Ammon's horn (tissue), 1 donor: ENCODE measurements around the gene HIBCH.
"Not testable (repeated sequence)": the region's sequence is repeated elsewhere in the genome, so short reads cannot be mapped to it uniquely, and the experiment has no call there.

ENCODE experiments used
- DNase-seq: peaks from one replicate; pipeline ENCODE4 v3.0.0-alpha.2; 2016; ENCODE audit warnings: low spot score

HIBCH gene, protein sequence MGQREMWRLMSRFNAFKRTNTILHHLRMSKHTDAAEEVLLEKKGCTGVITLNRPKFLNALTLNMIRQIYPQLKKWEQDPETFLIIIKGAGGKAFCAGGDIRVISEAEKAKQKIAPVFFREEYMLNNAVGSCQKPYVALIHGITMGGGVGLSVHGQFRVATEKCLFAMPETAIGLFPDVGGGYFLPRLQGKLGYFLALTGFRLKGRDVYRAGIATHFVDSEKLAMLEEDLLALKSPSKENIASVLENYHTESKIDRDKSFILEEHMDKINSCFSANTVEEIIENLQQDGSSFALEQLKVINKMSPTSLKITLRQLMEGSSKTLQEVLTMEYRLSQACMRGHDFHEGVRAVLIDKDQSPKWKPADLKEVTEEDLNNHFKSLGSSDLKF

GRCh38 chr2:190319555-190320498 lies at the start of gene HIBCH:
Gene HIBCH (minus strand): TSS chr2:190319826. CDS start chr2:190319750, 76 bp downstream.
- DNase-seq, result peak; percentile 99

- no peak for DNase-seq
Observed at GRCh38 chr2:190367091-190367490, 47.5 kb upstream of the HIBCH start.

GRCh38 chr2:190366248-190366753 lies 46.7 kb upstream of the HIBCH start:
- no peak for DNase-seq

GRCh38 chr2:190365499-190366204 lies 46.0 kb upstream of the HIBCH start:
- no peak for DNase-seq

DNA sequence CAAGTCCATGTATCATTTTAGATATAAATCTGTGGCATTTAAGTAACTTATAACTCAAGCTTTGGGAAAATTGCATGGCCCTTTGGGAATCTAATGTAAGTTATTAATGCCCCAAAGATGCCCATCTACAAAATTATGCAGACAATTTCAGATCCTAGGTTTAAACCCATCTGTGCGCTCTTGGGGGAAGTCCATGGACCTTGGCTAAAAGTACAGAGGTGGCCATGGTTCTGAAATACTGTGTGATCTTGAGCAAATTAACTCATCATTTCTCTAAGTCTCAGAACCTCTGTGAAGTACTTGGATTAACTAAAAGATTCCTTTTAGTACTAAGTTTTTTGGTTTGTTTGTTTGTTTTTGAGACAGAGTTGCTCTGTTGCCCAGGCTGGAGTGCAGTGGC lies 43.3 kb upstream of the HIBCH start:
- DNase-seq, result no peak

GRCh38 chr2:190361572-190361971 lies 41.9 kb upstream of the HIBCH start:
- no peak for DNase-seq

- DNase-seq, result no peak
Observed at GRCh38 chr2:190360965-190361364, 41.3 kb upstream of the HIBCH start.

DNA sequence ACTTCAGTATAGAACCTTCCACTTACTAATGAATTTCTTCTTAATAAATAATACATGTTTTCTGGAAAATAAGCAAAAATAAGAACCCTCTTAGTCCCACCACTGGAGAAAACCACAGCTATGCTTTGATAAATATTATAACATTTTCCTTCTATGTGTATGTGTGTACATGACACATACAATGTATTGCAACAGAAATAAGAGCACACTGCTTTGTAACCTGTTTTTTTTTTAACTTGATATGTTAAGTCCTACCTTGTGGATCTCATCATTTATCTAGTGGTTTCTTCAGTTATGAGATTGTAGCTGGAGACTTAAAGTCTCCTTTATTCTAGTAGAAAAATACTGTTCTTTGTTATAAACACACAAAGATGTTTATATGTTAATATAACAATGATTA lies 40.9 kb upstream of the HIBCH start:
- no peak for DNase-seq

DNA sequence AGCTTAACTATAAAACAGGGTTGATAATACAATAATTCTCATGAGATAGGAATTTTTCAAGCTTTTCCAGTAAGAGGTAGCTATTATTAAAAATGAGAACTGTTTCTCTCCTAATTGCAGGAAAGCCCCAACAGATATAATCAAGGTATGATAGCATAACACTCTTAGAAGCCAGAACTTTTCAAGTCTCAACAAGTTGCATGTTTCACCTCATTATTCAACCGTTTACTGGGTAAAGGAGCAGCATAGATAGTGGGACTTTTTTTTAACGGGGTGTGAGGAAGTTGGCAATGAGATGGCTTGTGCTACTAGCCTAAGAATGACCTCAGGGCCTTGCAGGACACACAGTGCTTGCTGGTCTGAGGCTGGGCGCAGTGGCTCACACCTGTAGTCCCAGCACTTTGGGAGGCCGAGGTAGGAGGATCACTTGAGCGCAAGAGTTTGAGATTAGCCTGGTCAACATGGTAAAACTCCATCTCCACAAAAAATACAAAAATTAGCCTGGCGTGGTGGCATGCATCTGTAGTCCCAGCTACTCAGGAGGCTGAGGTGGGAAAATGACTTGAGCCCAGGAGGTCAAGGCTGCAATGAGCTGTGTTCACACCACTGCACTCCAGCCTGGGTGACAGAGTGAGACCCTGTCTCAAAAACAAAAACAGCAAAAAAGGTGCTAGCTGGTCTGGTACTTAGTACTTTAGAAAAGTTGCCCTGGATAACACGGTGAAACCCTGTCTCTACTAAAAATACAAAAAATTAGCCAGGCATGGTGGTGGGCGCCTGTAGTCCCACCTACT lies 39.2 kb upstream of the HIBCH start:
- not testable (repeated sequence) for DNase-seq

DNA sequence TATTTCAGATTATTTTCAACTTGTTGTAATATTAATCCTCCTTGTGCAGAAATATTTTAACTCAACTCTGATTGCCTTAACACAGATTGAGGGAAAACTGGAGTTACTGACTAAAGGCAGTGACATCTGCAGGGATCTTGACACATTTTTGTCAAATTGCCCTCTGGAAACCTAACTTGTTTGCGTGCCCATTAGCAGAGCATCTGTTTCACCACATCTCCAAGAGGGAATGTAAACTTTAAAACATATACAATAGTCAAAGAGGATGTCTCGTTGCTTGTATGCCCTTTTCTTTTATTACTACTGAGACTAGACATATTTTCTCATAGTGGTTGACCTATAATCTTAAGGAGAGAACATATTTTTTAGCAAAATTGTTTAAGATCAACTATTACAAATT lies 38.0 kb upstream of the HIBCH start:
- DNase-seq, result no peak

DNA sequence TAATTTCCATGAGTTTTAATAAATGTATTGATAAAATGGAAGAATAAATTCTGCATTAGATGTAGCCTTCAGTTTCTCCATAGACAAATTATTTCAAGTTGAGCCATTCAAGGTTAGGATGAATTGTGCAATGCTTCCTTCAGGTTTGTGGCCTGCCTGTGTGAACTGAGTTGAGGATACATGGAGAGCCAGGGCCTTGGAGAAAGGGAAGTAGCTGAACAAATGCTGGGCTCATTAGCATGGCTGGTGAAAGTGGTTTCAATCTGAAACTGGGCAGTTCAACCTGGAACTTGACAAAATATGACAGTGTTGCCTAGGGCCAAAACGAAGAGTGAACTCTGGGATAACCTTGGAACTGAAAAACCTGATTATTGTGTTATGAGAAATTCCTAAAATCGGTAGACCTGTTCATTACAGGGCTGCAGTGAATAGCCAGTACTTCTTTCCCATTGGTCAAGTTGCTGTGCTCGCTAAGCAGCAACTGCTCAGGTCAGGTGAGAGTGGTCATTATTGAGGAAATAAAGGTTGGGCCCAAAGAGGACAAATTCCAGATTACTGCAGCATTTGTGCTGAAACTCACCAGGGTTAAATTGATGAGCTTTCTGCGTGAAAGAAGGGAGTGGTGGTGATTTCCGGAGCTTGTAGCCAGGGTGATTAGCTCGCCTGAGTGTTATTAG lies 36.5 kb upstream of the HIBCH start:
- no peak for DNase-seq

GRCh38 chr2:190354003-190354690 lies 34.5 kb upstream of the HIBCH start:
- DNase-seq, result peak; percentile 33

DNA sequence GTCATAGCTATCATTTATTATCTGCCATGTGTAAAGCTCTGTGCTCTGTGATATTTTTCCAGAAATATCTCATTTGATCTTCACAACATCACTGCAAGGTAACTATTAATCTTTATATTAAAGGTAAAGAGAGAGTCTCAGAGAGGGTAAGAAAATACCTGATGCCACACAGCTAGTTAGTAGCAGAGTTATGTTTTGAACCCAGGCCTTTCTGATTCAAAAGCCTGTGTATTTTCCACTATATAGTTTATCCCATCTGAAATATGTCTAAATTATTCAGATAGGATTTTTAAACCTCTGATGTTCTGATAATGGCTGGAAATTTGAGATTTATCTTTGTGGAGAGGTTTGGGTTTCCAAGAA lies 33.9 kb upstream of the HIBCH start:
- no peak for DNase-seq

DNA sequence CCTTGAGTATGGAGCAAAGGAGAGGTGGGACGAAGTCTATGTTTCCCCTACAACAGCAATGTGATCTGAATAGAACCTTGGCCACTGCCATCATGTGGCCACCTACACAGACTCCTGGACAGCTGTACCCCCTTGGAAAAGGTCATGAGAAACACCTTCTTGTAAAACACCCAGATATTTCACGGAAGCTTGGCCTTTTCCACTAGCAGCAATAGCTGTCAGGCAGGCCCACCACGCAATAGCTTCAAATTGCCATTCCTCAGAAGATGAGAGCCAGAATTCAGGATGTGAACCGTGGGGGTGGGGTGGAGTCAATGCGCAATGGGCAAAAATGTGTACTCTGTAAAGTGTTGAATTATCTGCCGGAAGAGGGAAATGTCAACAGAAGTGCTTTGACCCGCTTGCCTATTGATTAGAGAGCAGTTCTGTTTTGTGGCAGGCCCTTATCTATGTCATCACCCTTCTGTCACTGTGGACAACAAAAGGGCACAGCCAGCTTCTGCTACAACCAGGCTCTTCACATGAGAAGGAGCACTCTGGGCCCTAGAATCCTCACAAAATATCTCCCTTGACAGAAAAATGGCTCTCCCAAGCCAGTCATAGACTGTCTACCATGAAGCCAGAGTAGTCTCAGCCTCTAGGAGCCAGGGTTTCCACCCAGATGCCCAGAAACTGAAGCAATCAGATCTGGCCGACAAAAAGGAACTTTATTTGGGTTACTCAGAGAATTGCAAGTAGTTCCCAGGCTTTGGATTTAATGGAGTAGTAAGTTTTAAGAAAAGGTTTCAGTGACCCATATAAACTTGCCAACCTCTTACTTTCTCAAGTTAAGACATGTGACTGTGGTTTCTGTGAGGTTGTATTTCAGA lies 33.3 kb upstream of the HIBCH start:
- peak; percentile 43 for DNase-seq

DNA sequence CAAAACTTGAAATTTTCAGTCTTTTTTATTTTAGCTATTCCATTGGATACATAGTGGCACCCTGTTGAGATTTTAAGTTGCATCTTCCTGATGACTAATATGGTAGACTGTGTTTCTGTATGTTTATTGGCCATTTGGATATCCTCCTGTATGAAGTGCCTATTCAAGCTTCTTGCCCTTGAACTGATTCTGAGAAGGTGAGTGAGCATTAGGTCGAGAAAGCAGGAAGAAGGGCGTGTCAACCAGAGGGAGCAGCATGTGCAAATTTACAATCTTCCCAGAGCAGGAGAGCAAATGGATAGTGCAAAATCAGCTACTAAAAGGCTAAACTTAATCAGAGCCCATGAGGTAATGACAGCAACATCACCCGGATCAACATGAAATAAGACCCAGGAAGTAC lies 32.3 kb upstream of the HIBCH start:
- no peak for DNase-seq

- peak; percentile 53 for DNase-seq
Observed at GRCh38 chr2:190350371-190350770, 30.7 kb upstream of the HIBCH start.

GRCh38 chr2:190344276-190344827 lies 24.7 kb upstream of the HIBCH start:
- peak; percentile 81 for DNase-seq

GRCh38 chr2:190343536-190344275 lies 24.1 kb upstream of the HIBCH start, which contains the start of gene INPP1:
Gene INPP1 (plus strand): TSS chr2:190343589. CDS start chr2:190360103, 16,514 bp downstream.
- DNase-seq, result peak; percentile 63
